Stimulated activated CD8-positive, alpha-beta memory T cell treated with anti-CD3 and anti-CD28 coated beads, Interleukin-4, amount 100 ng/mL, for 4 hours (primary cell): ENCODE results near the gene POLR3GL.
A peak's percentile ranks its signal among the peaks of the same experiment; 100 is the strongest.

Source experiments
- DNase-seq, 2 donors: peaks; one replicate each; pipeline ENCODE4 v3.0.0-alpha.2; 2020; ENCODE audit warnings: low read depth in 2 of 2, low spot score in 1 of 2

The POLR3GL gene

DNA sequence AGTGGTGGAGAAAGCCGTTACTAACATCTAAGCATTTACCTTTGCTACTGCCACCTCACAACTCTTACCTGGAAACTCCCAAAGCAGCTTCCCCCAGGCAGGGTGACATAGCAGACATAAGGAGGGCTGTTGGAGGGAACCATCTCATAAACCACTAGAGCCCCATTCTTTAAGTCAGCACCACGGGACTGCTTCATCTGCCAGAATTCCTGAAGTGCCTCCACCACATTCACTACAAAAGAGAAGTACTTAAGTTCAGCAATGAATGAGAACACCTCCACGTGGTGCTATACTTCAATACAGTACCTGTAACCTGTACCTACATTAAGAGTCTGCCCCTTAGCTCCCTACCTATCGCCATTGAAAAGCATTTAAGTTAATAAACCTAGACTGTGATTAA lies 16.9 kb upstream of the POLR3GL start:
- DNase-seq = no peak

DNA sequence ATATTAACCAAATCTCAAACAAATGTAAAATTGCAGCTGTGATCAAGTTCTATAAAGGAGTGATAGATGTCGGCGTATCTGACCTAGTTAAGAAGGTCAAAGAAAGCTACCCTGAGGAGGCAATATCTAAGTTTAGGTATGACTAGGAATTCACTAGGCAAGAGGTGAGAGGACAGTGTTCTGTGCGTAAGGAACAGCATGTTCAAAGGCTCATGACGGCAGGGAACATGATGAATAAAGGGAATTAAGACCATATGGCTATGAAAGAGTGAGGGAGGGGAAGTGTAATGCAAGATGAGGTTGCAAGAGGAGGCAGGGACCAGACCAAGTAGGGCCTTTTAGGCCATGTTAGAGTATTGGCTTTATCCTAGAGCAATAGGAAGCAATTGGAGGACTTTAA lies 15.3 kb upstream of the POLR3GL start:
- DNase-seq = no peak

DNA sequence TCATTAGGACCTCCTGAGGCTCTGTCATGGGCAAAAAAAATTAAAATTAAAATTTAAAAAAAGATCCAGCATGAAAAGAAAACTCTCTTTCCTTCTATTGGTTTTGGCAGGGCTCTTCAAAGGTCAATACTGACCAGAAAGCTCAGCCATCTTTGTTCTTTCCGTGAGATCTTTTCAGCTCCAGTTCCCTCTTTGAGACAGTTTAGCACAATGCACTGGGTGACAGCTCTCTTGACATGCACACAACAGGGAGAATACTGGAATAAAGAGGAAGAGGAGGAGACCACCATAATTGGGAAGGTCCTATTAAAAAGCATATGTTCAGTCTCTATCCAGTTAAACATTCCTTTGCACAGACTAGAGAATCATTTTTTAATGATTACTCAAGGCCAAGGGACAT lies 13.0 kb upstream of the POLR3GL start:
- no peak for DNase-seq

DNA sequence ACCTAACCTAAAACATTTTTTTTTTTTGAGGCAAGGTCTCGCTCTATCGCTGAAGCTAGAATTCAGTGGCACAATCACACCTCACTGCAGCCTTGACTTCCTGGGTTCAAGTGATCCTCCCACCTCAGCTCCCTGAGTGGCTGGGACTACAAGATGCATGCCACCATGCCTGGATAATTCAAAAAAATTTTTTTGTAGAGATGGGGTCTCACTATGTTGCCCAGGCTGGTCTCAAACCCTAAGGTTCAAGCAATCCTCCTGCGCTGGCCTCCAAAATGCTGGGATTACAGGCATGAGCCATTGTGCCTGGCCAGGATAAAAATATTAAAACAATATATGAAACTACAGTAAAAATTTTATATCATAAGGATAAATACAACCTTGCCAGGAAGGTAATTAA lies 11.6 kb upstream of the POLR3GL start:
- no peak for DNase-seq

DNA sequence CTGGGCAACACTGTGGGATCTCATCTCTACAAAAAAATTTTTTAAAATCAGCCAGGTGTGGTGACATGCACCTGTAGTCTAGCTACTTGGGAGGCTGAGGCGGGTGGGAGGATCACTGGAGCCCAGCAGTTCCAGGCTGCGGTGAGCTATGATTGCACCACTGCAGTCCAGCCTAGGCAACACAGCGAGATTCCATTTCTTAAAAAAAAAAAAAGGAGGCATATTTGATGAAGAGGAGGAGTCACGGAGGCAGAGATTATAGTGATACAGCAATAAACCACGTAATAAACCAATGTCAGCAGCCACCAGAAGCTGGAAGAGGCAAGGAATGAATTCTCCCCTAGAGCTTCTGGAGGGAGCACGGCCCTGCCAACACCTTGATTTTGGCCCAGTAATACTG lies 10.6 kb upstream of the POLR3GL start:
- no peak for DNase-seq

DNA sequence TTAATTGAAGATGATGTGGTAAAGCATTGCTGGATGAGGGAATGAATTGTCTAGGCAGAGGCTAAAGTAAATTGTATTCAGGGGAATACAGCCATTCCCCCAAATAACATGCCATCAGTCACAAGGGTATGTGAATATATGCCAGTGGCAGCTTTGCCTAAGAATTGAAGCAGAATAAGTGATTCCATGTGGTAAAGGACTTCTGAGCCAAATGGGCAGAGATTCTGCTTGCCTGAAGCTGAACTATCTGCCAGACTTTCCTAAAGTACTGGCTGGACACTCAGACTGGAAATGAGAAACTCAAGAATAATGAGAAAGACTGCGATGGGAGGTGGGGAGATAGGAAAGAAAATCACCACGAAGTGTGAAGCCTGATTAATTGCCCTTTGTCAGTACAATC lies 9.1 kb upstream of the POLR3GL start:
- DNase-seq = no peak

DNA sequence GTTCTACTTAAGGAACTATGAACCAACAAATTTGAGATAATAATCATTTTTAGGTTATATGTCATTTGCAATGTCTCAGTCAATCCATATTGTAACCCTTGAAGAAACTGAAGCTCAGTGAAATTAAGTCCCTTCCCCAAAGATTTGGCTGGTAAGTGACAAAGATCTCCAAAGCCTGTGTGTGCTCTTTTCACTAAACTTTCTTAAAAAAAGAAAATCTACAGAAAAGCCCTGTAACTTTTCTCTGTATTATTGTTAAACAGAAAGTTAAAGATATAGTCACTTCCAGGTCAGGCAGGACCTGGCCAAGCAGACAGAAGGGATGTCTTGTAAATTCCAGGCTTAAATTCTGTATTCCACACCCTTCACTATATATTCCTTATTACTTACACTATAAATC lies 8.1 kb upstream of the POLR3GL start:
- no peak for DNase-seq

DNA sequence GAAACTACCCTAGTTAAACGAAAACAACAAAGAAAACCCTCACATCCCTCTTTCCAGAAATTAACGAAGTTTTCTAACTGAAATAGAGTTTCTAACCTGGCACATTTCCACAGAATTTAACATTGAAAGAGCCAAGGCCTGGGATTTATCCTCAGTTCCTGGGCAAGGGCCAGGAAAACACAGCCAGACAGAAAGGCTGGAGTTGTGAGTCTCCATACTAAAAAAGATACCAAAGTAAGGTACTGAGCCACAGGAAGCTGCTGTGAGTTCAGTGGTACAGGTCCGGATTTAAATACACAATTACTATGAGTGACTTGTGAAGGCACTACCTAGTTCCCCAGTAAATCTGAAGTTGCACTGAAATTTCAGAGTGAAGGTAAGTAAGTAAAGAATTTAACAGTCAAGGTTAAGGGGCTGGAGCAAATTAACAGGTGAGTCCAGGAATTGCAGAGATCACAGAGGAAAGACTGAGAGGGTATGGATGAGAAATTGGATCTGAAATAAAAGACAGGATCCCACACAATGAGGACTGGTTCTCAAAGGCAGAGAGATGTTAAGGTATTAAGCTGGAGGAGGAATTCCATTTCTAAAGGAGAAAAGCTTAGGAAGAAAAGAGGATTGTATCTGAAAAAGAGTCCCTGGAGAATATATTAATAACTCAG lies 7.6 kb upstream of the POLR3GL start:
- DNase-seq = no peak

DNA sequence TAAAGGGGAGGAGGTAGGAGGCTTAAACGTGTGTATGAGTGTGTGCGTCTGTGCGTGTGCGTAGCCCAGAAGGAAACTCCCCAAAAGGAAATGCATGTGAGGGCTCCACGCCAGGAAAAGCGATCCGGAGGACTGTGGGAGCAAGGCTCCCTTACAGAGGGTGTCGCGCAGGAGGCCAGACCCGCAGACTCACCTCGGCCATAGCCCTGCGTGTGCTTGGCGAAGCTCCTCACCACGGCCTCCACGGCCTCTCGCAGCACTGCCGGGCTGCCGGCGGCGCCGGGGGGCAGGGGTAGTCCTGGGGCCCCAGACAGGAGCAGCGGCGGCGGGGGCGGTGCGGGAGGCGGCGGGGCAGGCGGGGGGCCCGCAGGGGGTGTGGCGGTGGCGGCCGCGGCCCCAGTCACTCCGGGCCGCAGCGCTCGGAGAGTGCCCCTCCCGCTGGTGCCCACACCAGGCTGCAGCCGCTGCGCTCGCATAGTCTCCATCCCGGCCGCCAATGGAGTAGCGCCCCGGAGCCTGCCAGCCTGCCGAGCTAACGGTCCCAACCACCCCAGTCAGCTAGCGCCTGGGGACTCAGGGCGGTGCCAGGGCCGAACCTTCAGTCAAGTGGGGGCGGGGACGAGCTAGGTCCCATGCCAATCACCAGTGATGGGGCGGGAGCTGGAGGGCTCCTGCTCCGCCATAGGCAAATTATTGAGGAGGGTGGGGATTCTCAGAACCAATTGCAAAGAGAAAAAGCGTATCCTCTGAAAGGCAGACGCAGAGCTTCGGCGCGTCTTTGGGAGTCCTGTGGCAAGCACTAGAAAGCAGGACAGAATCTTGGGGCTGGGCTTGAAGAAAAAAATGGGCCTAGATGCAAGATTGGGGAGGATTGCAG lies 6.8 kb upstream of the POLR3GL start, which contains the start of gene LIX1L:
Gene LIX1L, minus strand, starts transcription at position 575 of the 877 bp plus-strand sequence. Its CDS starts 90 bp downstream, at position 485.
- DNase-seq = peak; percentile 83 to 87

DNA sequence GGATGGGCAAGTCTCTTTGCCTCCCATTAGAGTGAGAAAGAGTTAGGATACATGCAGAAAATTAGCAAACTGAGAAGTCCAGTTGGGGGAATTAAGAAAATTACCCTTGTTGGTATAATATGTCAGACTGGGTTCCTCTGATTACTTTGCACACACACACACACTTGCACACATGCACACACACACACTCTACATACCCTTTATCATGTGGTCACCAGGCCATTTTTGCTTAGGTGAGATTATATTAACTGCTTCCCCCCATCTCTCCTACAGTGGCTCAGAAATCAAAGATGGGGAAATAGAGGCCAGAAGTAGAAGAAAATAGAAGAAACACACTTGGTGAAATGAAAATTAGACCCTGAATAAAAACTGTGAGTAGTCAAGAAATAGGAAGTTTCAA lies 5.8 kb upstream of the POLR3GL start:
- DNase-seq = no peak

DNA sequence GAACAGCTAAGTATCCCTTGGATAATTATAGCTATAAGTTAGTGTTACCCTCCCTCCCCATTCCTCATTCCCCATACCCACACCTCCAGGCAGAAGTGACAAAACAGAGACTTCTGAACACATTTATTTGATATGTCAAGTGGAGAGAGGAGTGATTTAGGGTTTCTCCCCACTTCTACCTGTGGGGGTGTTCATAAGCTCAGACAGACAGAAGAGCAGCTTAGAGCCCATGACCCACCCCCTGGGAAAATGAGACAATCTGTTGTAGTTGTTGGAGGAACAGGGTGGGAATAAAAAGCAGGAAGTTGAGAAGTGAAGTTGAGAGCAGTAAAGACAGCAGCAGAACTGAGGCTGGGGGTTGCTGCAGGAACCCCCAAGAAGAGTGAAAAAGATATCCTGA lies 5.2 kb upstream of the POLR3GL start:
- no peak for DNase-seq

DNA sequence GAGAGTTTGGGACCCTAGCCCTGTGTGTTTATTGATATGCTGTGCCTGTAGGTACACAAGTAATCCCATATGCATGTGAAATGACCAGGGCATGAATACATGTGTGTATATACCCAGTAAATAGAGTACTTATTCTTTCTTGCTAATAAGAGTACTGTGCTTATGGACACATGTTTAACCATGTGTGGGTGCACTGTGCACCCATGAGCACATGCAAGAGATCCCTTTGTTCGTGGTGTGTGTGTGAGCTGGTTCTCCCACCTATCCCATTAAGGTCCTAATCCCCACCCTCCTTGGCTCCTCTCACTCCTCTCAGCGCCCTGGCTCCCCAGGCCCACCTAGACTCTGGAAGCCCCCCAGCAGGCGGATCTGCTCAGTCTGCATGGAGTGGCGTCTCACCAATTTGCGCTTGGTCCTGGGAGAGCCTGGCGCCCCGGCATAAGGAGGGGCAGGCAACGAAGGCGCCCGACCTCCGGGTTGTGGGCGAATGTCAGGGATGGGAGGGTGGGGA lies 4.5 kb upstream of the POLR3GL start:
- DNase-seq = no peak

DNA sequence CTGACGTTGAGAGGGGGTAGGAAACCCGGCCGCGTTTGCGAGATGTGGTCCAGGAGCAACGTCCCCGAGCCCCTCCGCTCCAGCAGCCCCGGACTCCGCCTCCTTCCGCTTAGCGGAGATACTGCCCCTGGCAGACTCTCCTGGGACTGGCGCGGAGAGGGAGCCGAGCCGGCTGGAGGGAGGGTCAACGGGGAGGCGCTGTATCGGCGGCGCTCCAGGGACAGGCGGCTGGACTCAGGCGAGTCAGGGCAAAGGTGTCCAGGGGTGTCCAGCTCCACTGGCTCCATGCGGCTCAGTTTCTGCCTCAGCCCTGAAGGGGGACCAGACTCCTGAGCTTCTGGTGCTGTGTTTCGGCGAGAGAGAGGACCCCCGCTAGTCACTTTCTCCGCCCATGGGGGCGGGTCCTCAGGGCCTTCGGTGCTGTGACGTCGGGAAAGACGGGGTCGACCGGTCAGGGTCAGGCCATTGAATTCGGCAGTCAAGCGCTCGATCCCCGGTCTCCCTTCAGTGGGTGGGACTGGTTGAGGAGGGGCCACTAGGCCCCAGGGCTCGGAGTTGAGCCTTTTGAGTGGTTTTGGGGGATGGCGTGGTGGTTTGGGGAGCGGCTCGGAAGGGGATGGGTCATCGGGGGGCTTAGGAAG lies 3.9 kb upstream of the POLR3GL start:
- peak in 1 of 2 donors; percentile 31 for DNase-seq

DNA sequence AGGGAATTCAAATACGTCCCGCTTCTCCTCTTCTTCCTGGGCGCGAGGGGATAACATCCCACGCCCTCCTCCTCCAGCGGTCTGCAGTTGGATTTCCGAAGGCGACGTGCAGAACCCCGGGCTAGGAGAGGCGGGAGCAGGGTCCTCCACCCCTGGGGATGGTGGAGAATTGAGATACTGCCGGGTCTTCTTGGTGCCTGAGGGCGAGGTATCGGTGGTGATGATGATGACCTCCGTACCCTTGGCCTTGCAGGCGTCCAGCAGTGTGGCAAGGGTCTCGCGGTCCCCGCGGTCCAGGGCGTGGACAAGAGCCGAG lies 3.4 kb upstream of the POLR3GL start:
- DNase-seq = no peak

DNA sequence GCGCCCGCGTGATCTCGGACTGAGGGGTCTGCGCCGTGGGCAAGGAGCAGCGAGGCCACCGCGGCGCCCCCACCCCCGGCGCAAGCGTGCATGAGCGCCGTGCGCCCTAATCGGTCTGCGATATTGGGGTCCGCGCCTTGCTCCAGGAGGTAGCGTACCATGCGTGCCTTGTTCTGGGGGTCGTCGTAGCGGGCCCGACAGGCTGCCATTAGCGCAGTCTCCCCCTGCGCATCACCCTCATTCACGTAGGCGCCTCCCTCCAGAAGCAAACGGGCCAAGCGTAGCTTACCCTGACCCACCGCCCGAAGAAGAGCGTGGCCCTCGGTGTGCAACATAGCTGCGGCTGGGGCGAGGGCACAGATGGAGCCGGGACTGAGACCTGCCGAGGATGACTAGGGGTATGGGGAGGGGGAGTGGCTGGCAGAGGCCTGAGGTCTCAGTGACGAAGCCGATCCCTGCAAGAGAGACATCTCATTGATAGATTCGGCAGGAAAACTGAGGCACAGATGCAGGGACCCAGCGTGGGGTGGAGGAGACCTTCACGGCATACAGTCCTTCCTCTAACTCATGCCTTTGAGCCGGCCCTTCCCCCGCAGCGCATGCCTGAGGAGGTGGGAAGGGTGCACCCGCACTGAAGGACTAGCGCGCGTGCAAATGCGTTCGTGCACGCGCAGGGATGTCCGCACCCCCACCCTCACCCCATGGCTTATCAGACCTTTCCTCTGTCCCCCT lies 2.9 kb upstream of the POLR3GL start:
- DNase-seq = peak in 1 of 2 donors; percentile 38

DNA sequence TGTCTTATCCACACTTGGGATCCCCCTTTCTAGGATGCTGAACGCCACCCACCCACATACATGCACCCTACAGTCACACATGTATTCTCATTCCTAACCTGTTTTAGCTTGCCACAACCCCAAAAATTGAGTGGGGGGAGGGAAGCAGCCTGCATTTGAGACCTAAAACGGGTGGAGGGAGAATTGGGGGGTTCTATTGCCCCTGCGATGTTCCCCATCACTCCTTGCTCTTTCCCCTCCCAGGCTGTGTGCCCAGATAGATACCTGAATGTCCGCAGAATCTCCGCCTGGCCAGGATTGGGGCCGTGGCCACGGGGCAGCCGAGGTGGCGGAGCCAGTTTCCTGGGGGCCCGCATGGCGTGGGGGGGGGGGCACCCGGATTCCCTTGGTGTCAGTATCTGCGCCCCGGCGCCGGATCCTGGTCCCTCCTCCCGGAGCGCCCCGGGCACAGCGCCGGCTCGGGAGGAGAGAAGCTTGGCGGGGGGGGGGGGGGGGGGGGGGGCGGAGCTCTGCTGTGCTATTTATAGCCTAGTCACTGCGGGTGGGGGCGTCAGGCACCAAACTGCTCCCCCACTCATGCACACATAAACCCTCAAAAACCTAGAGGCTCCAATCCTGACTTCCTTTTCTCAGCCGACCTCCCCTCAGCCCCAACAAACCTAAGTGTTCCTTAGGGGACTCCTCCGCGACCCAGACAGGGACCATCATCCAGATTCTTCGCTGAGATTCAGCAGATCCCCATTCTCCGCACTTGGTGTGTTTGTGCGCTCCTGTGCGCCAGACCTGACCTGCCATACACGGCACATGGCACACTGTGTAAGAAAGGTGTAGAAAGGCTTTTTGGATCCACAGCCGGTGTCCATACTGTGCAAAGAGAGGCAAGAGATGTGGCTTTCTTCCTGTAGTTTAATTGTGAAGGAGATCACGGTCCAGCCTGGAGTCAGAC lies 2.1 kb upstream of the POLR3GL start:
- DNase-seq = no peak

DNA sequence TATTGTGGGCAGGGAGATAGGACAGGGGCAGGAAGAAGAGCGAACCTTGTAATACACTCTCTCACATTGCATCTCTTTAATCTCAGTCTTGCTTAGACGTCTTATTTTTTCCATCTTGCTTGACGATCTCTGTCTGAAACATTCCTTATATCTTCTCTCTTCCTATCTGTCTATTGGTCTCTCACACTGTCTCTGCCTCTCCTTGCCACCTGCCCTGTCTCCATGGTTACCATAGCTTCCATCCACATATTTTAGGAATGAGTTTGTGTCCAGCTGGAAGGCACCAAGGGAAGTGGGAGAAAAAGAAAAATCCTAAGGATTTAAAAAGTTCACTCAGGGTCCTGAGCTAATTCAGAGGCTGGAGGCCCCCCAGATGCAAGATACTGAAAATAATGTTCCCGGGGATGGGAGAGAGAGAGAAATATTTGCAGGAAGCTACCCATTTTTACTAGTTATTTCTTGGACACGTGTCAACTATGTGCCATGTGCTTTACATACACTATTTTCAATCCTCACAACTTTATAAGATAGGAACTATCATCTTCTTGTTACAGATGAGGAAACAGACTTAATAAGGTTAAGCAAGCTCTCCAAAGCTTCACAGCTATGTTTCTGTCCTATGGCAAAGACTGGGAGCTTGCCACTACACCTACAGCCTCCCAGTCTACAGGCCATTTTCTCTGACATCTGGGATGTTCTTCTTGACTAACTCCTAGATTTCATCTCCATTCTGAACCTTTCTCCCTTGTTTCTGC lies 1.0 kb upstream of the POLR3GL start:
- DNase-seq = no peak

DNA sequence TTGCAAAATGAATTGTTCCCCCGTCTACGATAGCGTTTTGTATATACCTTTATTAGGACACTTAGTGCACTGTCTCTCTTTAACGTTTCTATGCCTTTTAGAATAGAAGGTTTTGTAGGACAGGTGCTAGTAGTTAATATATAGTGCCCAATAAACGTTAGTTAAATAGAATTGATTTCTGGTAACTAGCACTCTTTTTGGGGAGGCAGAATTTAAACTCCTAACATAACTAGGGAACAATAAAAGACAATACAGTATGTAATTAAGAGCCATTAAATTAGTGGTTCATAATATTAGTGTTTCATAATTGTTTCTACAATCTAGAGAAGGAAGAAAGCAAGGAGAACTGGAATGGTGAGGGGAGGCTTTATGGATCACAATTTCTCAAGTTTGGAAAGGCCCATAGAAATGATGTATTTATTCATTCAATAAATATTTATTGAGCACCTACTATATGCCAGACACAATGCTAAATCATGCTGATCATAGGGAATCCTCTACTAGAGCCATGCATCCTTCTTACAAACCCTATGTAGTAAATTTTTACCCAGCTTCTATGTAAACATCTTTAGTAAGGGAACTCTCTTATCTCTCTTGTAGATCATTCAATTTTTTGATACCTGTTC lies 742 bp downstream of the POLR3GL start:
- DNase-seq = no peak

DNA sequence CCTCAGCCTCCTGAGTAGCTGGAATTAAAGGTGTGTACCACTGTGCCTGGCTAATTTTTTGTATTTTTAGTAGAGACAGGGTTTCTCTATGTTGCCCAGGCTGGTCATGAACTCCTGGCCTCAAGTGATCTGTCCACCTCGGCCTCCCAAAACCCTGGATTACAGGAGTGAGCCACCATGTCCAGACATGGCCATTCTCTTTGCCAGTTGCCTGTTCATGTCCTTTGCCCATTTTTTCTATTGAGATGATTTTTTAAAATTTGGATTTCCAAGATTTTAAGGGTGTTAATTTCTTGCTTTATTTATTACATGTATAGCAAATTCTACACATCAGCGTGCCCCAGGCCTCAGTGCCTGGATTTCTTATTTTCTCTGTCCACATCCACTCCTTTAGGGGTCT lies 2.8 kb downstream of the POLR3GL start:
- no peak for DNase-seq
